COLO829 (cell line): ENCODE measurements around the gene CDK3.
"Not testable (repeated sequence)": the region's sequence is repeated elsewhere in the genome, so short reads cannot be mapped to it uniquely, and the experiment has no call there.

Experiments
- DNase-seq: peaks from one replicate; pipeline ENCODE4 v3.0.0; 2012; ENCODE audit warnings: low spot score

The CDK3 gene

DNA sequence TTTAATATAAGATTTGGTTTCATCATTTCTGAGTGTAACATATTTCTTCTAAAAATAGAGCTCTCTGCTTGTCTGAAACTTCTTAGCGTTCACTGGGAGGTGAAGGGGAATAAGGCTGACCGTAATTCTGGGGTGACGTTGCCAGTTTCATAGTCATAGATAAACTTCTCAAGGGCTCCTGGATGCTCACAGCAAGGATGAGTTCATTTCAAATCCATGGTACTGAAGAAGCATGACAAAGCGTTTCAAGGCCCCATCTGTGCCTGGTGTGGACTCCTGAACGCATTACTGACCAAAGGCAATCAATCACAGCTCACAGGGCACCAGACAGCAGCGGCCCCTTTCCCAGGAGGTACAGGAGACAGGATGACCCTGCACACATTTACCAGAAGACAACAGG, 38.5 kb downstream of the CDK3 start:
- DNase-seq = no peak

DNA sequence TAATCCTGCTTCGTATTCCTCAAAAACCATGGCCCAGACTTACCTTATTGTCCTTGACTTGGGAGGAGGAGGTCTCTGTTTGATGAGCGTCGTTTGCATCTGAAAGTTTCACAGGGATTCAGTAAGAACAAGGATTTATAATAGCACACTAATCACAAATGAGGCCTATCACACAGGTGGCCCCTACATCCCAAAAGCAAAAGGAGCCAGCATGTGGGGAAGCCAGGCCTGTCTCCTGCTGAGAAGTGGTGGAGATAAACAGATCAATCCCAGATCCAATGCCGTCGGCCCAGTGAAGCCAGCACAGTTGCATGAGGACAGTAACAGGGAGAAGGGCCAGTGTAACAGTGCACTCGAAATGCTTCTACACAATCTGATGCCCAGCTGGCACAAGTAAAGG, 39.7 kb downstream of the CDK3 start:
- DNase-seq = no peak

DNA sequence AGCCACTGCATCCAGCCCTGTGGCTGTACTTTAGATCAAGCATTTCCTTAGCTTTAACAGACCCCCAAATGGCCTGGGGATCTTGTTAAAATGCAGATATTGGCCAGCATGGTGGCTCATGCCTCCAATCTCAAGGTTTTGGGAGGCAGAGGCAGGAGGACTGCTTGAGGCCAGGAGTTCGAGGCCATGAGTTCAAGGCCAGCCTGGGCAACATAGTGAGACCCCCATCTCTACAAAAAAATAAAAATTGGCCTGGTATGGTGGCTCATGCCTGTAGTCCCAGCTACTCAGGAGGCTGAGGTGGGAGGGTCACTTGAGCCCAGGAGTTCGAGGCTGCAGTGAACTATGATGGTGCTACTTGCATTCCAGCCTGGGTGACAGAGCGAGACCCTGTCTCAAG, 42.2 kb downstream of the CDK3 start:
- not testable (repeated sequence) for DNase-seq

DNA sequence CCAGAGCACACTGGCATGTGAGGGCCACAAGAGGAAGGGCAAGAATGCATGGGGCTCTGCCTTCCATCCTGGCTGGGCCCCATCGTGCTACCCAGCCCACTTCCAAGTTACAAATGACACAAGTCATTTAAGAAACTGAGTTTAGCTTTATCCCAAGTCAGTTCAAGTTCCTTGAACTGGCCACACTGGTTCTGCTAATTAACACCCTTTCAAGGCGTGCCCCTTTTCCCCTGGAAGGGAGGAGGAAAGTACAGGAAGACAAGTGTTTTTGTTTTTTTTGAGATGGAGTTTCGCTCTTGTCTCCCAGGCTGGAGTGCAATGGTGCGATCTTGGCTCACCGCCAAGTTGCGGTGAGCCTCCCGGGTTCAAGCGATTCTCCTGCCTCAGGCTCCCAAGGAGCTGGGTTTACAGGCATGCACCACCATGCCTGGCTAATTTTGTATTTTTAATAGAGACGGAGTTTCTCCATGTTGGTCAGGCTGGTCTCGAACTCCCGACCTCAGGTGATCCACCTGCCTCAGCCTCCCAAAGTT, 43.9 kb downstream of the CDK3 start:
- not testable (repeated sequence) for DNase-seq

DNA sequence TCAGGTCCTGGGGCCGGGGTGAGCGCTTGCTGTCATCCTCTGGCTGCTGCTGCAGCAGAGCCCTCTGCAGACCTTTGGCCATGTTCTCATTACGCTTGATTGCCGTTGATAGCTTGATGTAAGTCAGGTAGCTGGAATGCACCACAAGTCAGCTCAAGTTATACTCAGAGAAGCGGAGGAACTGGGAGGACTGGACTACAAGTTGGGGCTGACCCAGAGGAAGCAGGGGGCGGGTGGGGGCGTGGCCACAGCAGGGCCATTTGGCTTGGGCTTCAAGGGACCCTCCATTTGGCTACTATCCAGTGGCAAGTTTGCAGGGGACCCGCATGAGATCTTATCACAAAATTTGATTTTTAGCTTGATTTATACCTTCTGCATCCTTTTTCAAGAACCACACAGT, 45.4 kb downstream of the CDK3 start:
- no peak for DNase-seq

DNA sequence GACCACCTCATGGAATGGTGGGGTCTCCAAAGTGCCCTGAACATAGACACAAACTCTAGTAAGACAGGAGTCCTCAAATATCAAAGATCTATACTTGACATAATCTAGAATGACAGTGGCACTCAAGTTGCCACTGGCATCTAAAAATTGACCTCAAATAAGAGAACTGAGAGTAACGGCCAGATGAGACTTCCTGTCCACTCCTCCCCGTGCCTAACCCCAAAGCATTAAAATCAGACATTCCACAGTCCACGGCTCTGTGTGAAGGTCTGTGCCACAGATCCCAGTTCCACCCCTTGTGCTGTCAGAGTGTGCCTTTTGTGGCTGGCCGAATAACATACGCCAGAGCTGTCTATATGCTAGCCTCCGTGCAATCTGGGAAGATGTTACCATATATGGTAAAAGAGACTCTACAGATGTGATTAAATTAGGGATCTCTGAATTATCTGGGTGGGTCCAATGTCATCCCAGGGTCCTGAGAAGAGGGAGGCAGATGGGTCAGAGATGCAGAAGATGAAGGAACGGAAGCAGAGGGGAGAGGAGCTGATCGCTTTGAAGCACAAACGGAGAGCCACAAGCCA, 47.5 kb downstream of the CDK3 start:
- DNase-seq = no peak

DNA sequence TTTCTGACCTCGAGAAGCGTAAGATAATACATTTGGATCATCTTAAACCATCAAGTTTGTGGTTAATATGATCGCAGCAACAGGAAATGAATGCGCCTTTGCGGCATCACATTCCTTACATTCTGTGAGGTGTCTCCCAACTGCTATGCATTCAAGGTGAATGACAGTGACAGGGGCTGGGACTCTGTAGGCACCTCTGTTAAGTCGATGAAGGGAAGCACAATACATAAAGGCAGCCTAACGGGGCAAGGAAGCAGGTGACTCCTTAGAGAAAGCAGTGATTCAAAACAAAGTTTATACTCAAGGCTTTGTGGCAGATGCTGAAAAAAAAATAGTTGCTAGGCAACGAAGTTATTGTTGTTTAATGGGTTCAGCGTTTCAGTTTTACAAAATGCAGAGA, 48.1 kb downstream of the CDK3 start:
- no peak for DNase-seq

DNA sequence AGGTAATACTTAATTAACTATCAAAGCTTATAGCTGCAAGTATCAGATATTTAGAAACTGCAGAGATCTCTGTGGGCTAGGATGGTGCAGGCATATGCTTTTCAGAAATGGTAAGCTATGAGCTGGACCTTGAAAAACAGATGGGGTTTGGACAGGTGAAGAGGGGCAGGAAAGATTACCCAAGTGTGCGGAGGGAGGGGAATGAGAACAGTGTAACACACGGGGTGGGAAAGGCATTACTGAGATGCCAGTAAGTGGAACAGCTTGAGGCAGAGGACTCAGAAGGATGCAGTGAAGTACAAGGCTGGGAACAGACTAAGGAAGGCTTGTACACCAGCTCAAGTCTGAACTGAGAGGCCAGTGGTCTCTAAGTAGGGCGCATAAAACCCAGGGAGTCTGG, 48.6 kb downstream of the CDK3 start:
- DNase-seq = no peak

DNA sequence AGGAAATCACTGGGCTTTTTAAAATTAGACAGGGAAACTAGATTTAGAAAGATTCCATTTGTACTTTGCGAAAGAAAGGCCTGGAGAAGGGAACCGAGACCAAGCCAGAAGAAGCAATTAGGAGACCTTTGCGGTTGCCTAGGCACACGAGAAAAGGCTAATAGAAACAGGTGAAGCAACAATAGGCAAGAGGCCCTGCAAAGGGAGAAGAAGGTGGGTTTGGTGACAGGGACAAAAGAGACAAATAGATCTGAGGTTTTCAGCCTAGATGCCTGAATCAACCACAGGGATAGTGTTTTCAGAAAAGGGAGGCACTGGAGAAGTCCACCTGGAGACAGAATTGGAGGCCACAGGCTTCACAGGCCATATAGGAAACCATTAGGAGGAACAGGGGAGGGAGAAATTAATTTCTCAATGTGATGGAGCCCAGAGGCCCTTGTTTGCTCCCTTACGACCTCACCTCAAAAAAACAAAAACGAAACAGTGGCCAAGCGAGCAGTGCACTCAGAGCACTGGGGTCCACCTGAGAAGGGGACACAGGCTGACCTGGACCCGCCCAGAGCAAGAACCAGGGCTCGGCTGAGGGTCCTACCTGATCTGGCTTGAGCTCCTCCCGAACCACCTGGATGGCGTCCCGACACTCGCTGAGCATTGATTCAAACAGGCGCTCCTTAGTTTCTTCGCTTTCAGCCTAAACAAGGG, 49.3 kb downstream of the CDK3 start:
- no peak for DNase-seq

DNA sequence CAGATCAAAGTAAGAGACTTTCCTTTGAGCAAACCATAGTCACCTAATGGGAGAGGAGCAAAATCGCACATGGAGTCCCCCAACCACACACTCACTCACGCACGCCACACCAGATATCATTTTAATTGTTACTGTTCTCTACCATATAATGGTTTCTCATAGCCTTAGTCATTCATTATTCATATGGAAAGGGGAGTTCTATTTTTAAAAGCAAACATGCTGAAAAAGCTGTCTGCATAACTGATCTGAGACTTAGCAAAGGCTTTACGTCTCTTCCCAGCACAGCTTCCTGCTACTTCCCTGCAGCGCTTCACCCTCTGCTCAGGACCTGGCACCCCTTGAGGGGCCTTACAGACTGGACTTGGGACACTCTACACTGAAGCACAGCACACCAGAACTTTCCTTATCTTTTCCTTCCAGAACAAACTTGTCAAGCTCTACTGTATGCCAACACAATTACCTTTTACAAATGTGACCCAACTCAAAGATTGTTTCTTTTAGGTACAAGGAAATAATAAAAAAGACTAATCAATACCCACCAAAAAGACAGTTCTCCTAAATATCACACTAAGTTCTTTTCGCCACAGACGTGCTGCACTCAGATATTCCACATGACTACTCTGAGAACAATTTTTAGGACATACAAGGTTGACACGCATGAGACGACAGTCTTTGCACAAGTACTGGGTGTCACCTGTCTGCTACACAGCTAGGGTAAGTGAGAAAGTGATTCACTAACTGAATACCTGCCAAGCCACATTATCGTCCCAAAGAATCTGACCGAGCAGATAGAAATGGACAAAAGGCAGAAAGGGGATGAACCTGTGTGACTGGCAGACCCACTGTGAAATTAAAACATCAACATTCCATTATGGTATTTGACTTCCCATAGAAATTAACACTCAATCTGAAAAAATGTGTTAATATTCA, 50.1 kb downstream of the CDK3 start:
- no peak for DNase-seq

DNA sequence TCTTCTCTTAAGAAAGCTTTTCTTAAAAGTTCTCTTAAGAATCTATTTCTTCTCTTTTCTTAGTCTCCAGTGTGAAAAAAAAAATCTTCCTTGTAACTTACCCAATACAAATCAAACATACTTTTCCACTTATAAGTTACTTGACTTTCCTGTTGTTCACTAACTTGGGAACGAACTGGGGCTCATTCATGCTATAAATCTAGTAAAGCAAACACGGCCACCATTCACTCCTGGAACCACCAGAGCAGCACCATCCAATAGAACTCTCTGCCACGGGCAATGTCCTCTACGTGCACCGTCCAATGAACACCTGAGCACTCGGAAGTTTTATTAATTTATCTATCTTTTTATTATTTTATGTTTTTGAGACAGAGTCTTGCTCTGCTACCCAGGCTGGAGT, 50.9 kb downstream of the CDK3 start:
- DNase-seq = no peak

DNA sequence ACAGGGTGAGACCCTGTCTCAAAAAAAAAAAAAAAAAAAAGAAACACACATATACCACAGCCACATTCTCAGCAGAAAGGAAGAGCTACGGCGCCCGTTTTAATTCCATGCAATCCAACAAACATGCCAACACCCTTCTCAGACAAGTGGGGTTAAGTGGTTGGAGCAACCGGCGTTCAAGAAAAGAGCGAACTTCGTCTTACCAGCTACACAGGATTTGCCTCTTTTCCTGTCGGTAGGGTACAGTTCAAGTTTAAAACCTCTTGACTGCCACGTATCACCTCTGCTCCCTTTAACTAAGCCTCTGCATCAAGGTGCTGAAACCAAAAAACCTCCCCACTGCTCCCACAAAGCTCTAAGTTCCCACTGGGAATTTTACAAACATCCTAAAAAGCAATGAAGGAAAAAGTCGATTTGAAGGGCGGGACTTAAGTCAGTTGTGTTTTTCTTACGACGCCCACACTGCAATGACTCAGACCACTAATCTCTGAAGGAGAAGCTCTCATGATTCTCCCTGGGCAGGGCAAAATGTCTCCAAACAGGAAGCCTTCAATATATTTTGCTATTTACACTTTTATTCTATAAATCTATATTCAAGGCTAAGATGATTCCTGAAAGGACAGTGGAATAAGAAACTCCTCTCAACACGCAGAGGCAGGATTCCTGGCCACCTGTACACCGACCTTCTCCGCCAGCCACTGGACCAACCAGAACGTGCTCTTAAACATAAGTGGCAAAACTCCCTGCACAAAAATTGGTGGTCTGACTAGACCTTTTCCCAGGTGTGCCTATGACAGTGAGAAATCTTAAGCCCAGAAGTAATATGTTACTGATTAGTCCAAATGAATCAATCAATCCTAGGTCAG, 52.8 kb downstream of the CDK3 start:
- peak; percentile 82 for DNase-seq

DNA sequence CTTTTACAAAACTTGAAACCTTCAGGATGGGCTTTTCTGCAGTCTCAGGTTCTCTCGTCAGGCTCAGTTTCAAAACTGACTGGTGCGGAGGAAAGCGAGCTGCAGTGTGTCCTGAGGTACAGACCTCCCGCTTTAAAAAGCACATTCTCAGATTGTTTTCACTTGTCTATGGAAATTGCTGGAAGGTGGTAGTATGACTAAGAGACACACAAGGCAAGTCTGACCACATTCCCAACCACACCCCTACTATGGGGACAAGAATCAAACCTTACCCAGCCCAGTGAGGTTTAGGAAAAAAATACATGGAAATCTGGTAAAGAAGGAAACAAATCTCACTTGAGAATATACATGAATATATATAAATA, 53.4 kb downstream of the CDK3 start:
- DNase-seq = peak; percentile 42
